LHCN-M2 (cell line): ENCODE data around the gene ABR. TPM values are rescaled to one million over a fixed set of nuclear protein-coding genes. Genes with fewer than 3 reads are reported as not detected.
"Not testable (repeated sequence)": the region's sequence is repeated elsewhere in the genome, so short reads cannot be mapped to it uniquely, and the experiment has no call there.

ENCODE experiments used
- DNase-seq: peaks from one replicate; pipeline ENCODE4 v3.0.0-alpha.2; 2012; ENCODE audit warnings: low read depth
- total RNA-seq: library from RNA; depleted of rRNA; stranded (reverse); fragments of >200 nt; gene quantifications from 2 replicates; pipeline ENCODE4 v1.2.3, GENCODE V29; 2014

Gene ABR
- total RNA-seq, 1 experiment from 2014 or later = 79.6 TPM

- DNase-seq = peak; percentile 52
Measured at GRCh38 chr17:1122533-1123392, 57.0 kb downstream of the ABR start.

GRCh38 chr17:1121442-1121817, 58.4 kb downstream of the ABR start:
- not testable (repeated sequence) for DNase-seq

DNA sequence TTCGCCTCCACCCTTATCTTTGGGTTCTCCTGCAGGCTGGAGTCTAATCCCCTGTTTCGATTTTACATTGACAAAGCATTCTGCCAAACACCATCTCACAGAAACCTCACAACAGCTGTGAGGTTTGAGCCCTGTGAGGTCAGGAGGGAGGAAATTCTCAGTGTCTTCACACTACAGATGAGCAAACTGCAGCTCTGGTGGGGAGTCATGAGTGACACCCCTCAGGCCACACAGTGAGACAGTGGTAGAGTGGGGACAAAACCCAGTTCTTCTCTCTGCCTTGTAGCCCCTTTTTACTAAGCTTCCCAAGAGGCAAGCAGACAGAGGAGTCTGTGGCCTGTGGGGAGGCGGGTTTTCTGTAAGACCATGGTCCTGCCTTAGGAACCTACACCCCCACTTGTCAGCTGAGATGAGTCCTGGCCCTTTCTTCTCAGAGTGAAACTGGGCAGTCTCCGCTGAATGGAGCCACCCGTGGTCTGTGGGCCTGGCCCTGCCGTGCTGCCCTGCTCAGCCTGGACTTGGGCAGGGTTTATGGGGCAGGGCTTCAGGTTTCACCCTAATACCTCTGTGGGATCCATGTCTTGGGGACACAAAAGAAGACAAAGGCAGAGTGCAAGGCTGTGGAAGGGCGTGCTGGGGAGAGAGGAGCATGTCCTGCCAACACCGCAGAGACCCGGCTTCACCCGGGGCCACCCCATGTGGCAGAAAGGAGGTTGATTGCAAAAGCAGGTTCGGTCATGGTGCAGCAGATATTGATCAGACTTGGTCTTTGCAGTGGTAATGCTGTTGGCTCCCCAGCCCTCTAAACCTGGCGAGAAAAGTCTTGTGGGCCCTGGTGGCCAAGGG, 59.0 kb downstream of the ABR start:
- peak; percentile 52 for DNase-seq

- no peak for DNase-seq
Measured at GRCh38 chr17:1119924-1120323, 59.9 kb downstream of the ABR start.

DNA sequence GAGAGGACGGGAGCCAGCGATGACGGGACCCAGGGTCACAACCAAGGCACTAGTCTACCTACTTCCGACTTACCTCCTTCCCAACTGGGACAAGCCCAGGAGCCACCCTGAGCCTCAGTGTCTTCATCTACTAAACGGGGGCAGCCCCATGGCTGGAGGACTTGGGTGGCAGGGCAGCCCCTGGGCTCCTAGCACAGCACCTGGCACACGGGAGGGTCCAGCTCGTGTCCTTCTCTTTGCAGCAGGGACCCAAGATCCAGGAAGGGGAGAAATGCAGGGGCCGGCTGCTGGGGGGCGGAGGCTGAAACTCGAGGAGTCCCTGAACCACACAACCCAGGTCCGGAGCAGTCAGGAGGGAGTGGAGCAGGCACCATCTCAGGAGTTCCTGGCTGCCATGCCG, 63.2 kb downstream of the ABR start:
- no peak for DNase-seq

DNA sequence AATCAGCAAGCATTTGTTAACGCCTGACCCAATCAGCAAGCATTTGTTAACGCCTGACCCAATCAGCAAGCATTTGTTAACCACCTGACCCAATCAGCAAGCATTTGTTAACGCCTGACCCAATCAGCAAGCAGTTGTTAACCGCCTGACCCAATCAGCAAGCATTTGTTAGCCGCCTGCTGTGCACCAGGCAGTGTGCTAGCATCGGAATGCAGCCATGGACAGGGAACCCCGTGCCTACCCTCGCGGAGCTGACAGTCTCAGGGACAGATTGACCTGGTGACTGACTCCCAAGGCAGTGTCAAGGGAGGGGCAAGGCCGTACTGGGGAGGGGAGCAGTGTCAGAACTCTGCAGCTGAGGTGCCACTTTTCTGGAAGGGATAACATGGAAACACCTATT, 66.9 kb downstream of the ABR start:
- no peak for DNase-seq

DNA sequence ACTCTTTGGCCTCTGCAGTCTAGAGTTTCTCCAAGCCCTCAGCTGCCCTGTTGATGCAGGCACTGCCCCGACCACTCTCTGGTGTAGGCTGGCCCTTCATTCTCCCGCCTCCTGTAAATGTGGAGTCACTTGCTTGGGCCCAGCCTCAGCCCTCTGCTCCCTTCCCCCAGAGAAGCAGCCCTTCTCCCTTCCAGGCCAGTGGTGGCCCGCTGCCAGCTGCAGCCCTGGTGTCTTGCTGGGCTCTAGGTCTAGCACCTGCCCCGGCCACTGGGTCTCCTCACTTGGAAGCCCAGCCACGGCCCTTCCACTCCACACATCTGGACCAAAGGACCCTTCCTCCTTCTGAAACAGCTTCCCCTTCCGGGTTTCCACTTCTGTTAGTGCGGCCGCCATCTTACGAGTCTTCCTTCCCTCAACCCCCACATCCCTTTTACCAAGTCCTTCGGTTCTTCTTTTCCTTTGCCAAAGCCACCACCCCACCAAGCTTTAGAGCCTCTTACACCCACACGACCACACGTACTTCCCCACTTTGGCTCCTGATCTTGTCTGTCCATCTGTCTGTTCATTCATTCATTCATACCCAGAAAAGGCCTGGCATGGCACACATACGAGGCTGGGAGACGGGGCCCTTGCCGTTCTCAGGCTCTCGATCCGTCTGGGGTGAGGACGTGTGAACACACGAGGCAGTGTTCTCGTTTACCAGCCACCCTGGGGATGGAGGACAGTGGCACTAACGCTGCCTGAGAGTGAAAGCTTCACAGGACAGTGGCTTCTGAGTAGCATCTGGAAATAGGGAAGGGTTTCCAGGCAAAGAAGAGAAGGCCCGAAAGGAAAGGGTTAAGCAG, 68.0 kb downstream of the ABR start:
- DNase-seq = no peak

- DNase-seq = peak; percentile 95
Measured at GRCh38 chr17:1110862-1111598, 68.8 kb downstream of the ABR start.

DNA sequence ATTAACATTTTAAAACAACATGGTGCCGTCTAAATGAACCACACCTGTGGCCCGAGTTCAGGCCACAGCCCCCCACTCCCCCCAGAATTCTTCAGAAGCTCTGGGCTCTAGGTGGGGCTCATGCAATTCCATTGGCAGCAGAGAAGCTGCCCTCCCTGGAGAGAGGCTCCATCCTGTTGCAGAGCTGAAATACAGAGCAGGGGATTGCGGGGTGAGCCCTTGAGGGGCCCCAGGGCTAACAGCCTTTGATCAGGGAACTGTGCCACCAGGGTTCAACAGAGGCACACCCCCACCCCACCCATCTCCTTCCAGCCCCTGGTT, 69.3 kb downstream of the ABR start:
- DNase-seq = no peak

- peak; percentile 21 for DNase-seq
Measured at GRCh38 chr17:1109606-1110540, 69.9 kb downstream of the ABR start.

GRCh38 chr17:1108765-1109605, 70.8 kb downstream of the ABR start:
- DNase-seq = peak; percentile 41

GRCh38 chr17:1108478-1108764, 71.4 kb downstream of the ABR start:
- DNase-seq = no peak

DNA sequence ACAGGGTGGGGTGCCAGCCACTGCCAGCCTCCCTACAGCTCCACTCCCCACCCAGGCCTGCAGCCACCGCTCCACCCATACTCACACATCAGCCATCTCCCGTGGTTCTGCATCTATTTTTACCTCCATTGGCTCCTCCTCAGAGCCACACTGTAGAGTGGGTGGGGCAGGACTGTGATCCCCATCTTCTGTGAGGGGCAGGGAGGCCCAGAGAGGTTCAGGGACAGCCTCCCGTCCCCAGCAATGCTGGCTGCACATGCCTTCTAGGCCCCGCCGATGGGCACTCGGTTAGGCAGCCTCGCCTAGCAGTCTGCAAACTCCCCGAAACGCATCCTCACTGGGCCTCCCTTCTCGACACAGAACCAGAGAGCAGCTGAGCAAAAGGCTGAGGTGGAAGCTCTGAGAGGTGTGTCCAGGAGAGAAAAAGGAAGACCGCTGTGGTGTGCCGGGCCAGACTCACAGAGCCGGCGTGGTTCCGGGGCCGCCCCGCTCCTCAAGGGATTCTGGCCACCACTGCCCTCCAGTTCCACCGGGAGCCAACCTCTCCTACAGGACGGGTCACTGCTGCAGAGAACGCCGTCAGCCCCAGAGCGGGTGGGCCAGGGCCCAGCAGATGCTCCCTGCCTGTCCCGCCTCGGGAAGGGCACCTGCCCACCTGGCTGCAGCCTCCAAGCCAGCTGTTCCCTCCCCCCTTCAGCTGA, 71.9 kb downstream of the ABR start:
- DNase-seq = peak; percentile 23

DNA sequence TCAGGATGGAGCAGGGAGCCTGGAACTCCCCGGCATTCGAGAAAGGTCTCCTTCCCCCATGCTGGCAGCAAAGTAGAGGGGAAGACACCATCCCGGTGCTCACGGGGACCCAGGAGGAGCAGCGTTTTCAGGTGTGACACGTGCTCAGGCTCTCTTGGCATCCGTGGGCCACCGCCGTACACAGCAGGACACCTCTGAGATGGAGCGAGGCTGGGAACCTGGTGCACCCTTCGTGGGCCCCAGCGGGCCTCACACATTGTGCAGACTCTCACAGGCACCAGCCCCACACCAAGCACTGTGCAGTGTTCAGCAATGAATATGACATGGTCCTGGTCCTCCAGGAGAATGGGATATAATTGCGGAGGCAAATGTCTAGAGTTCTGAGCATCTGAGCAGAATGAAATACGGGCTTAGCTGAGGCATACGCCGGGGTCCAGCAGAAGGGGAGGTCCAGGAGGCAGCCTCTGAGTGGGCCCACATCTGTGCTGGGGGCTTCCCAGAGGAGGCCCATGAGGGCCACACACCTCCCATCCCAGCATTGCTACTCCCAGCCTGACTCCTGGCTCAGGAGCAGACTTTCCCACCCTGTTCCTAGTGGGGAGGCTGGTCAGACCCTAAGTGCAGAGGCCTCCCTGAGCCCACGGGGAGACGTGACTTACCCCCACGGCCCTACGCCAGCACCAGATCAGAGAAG, 72.6 kb downstream of the ABR start:
- DNase-seq = no peak

DNA sequence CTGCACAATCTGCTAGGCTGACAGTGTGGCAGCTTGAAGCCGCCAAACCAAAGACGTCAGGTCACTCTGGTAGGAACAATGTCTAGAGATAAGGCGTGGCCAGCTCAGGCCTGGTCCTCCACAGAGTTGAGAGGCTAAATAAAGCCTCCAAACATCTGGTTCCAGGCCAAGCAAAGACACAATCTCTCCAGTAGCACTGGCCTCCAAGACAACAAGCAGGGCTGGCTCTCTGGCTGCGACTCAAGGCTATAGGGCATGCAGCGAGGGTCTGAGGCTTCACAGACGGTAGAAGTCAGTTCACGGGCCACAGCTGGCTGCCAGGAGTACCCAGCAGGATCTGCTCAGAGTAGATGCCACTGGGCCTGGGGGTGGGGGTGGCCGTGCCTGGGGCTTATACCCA, 75.6 kb downstream of the ABR start:
- DNase-seq = no peak

GRCh38 chr17:1100382-1100781, 79.4 kb downstream of the ABR start:
- no peak for DNase-seq

DNA sequence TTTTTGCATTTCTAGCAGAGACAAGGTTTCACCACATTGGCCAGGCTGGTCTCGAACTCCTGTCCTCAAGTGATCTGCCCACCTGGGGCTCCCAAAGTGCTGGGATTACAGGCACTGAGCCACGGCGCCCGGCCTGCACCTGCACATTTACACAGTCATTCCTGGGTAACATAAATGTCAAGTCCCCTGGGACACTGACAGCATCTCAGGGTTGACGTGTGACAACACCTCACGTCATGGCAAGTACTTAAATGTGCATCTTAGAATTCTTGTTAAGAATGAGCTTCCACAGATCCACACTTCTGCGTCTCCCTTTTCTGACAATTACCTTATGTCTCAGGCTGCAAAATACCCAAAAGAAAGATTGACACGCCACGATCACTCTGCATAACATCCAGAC, 80.5 kb downstream of the ABR start:
- no peak for DNase-seq
